Stimulated activated CD8-positive, alpha-beta memory T cell treated with anti-CD3 and anti-CD28 coated beads, Interleukin-4, amount 100 ng/mL, for 4 hours (primary cell): Measurements from ENCODE around the gene BCL11A.
"Not testable (repeated sequence)": the region's sequence is repeated elsewhere in the genome, so short reads cannot be mapped to it uniquely, and the experiment has no call there.

Experiments used
- DNase-seq, 2 donors: peaks; one replicate each; pipeline ENCODE4 v3.0.0-alpha.2; 2020; ENCODE audit warnings: low read depth in 2 of 2, low spot score in 1 of 2

BCL11A gene

GRCh38 chr2:60438653-60439052, 114.8 kb downstream of the BCL11A start:
- no peak for DNase-seq

DNA sequence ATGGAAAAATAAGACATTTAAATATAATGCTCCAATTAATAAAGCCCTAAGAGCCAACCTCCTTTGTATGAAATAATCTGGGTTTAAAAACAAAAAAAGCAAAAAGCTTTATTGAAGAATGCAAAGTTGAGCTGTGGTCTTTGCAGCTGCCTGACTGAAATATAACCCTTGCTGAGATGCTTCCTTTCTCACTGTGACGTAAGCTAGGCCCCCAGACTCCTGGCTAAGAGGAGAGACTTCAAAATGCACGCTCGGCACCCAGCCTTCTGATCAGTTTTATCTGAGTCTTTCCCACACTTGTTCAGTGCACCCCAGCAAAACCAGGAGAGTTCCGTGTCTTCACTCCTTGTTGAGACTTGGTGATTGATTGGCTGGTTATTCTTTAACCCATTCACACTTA, 115.3 kb downstream of the BCL11A start:
- no peak for DNase-seq

DNA sequence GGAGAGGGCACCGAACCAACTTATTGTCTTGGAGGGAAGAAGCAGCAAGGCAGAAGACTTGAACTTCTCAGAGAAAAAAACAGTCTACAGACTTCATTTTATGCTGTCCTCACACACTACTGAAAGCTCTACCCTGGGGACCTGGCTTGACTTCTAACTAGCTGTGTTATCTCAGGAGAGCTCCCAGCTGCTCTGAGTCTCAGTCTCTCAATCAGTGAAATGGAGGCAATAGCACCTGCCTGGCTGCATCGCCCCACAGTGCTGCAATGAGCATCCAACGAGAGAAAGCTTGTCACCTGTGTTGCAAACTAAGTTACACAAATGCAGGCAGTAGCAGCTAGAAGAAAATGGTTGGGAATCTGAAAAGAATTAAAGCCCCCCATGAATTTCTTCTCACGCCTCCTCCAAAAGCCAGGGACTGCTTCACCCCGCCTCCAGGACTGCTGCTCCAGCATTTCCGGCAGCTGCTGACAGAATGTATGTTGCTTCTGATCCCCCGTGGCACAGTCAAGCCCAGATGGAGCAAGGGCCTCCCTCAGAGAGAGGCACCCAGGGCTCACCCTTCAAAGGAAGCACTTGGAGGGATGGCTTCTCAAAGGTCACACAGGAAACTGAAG, 116.3 kb downstream of the BCL11A start:
- no peak for DNase-seq

DNA sequence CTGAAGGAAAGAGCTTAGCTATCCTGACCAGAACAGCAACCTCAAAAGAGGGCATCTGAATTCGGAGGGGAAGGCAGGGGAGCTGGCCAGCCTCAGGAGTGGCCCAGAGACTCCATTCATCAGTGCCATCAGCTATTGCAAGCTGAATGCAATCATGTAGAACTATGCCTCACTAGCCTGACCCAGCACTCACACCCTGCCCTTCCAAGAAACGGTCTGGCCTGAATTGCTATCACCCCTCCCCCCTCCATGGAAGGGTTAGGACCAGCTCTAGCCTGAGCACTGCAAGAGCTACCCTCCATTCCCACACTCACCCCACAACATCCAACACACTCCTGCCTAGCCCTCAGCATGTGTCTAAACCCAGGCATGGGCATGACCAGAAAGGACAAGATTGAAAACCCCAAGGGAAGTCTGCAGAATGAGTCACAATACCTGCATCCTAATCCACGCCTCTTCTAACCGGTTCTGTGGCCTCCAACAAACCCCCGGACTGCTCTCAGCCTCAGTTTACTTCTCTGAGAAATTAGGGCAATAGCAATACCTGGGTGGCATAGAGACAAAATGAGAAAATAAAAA, 120.3 kb downstream of the BCL11A start:
- DNase-seq, result no peak

GRCh38 chr2:60432035-60432601, 121.3 kb downstream of the BCL11A start:
- no peak for DNase-seq

DNA sequence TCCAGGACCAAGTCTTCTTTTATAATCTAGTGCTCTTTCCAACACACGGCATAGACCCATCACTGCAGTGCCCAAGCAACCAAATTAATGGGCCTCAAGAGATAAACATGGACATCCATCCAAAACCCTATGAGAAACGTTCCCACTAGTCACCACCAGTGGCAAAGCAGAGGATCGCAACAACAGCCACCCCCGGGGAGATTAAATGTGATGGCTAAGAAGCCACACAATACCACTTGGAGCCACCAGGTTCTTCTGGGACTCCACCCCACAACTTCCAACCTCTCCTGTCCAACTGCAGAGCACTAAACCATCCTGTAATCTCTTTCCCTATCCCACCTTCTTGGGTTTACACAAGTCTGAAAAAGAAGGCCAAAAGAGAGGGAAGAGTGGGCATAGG, 123.8 kb downstream of the BCL11A start:
- DNase-seq, result no peak

GRCh38 chr2:60426880-60427279, 126.6 kb downstream of the BCL11A start:
- no peak for DNase-seq

GRCh38 chr2:60426341-60426740, 127.1 kb downstream of the BCL11A start:
- DNase-seq, result no peak

DNA sequence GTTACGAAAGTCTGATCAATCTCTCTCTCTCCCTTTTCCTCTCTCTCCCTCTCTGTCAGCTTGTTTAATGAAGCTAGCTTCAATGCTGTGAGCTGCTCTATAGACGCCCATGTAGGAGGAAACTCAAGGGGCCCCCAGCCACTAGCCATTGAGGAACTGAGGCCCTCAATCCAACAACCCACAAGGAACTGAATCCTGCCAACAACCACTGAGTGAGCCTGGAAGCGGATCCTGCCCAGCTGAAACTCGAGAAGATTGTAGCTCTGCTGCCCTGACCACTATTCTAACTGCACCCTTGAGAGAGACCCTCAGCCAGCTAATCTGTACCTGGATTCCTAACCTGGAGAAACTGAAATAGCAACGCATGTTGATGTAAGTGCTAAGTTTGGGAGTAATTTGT, 129.2 kb downstream of the BCL11A start:
- DNase-seq, result no peak

DNA sequence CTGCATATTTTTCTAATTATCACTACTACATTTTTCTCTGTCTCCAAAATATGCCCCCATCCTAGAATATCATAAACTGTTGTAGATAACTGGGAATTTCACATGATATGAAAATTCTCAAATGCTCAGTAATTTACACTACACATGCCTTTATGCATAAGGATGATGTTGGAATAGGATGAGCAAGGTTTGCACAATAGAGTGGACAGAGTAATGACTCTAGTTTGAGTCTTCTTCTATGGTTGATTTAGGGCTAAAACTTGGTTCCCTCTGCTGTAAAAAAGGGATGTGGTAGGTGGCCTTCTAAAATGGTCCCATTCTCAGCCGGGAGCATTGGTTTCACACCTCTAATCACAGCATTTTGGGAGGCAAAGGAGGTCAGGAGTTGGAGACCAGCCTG, 129.9 kb downstream of the BCL11A start:
- no peak for DNase-seq

DNA sequence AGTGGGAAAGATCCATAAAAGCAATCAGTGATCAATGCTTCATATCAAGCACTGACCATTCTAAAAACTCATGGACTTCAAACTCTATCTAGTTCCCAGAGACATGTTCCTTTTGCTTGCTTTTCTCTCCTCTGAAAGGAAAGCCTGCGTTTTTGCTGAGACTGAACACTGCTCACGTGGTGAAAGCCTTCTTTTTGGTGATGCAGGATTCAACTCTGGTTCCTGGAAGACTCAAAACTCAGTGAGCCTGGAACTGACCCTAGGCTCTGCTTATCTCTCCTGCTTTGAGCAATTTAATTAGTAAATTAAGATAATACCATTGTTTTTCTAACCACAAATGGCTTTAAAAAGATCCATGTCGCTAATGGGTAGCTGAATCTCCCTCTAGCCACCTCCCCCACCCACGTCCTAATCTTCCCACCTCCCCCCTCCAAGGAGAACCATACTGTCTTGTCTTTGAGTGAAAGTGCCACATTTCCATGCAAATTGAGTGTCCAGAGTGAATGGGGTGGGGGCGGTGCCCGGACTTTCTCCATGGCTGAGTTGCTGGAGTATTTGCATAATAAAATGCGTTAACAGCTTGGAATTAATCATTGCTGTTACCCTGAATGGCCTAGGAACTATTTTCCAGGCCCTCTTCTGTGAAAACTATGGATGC, 130.5 kb downstream of the BCL11A start:
- no peak for DNase-seq

GRCh38 chr2:60417210-60417609, 136.2 kb downstream of the BCL11A start:
- not testable (repeated sequence) for DNase-seq

DNA sequence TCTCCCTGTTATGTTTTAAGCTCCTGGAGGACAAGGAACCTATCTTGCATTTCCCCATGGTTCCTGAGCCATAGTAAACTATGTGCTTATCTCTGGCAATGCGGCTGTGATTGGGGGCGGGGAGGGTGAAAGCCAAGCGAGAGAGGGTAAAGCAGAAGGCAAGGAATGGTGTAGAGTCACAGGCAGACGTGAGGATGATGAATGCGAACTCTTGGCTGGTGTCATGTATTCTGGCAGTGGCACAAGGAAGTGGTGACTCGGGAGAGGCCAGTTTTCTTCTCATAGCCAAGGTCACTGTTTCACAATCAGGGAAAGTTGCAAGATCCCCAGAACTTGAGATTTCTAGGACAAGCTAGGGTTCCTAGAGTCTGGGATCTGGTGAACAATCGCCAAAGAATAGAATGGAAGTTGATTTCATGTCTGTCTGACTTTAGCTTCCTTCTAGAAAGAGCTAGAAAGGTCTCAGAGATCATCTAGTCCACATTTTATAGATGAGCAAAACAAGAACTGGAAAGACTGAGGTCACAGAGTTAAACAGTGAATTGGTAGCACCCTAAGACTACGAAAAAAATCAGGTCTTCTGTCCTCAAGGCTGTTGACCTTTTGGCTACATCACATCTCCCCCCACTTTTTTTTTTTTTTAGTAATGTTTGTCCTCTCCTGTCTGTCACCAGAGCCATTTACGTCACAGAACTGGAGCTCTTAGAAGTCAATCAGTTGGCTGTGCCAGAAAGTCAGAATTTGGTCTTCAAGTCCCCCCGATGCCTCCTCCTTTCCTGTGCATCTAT, 137.0 kb downstream of the BCL11A start:
- no peak for DNase-seq

GRCh38 chr2:60415814-60416213, 137.6 kb downstream of the BCL11A start:
- DNase-seq, result no peak

DNA sequence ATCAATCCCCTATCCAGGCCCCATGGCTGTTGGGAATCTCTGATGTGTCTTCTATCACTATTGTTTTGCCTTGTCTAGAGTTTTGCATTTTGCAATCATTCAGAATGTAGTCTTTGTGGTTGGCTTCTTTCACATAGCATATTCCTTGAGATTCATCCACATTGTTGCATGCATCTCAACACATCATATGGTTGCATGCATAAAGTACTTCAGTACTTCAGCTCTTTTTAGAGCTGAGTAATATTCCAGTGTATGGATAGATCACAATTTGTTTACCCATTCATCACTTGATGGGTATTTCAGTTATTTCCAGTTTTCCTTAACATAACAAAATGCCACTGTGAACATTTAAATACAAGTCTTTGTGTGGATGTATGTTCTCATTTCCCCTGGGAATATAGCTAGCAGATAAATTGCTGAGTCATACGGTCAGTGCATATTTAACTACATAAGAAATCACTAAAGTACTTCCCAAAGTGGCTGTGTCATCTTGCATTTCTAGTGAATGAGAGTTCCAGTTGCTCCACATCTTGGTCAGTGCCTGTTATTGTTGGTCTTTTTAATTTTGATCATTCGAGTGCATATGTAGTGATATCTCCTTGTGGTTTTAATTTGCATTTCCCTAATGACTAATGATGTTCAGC, 138.8 kb downstream of the BCL11A start:
- DNase-seq, result no peak

DNA sequence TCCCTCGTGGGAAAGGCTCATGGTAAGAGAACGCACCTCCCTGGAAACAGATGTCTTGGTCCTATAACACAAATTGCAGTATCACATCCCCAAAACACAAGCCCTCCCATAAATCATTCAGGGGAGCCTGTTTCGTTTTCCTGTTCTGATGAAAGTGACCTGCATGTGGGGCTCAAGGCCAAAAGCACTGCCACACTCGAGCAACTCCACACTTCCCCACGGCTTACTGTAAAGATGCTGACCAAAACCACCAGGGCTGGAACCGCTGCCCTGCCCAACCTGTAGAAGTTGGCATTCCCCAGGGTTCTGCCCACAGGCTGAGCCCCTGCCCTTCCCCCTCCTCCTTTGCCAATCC, 139.7 kb downstream of the BCL11A start:
- no peak for DNase-seq

DNA sequence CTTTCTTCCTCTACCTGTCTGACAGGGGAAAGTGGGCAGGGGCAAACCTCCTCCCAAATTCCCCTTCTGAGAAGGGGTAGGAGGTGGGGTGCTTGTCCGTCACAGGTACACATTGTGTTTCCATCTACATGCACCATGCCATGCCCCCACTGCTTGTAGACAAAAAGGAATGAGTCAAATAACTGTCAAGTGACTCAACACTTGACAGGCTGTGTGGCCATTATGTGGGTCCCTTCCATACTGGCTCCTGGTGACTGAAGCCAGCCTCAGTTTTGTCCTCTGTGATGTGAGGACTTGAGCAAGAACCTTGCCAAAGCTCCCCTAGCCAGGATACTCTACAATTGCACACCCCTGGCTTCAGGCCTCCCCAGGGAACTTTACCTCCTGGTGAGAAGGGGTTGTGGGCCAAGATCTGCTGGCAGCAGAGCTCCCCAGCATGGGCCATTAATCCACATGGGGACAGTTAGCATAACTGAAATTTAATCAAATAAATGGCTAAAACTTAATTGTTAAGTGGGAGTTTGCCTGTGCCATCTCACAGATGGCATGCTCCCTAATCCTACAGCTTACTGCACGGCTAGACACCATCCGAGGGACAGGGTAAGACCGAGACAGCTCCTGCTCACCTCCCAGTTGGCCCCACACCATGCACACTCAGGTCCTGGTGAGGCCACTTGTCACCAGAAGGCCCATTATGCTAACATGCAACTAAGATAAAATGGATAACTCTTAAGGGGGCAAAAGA, 140.2 kb downstream of the BCL11A start:
- no peak for DNase-seq

- no peak for DNase-seq
These were observed 140.8 kb downstream of the BCL11A start for GRCh38 chr2:60412620-60413019.

GRCh38 chr2:60412027-60412426, 141.4 kb downstream of the BCL11A start:
- no peak for DNase-seq

DNA sequence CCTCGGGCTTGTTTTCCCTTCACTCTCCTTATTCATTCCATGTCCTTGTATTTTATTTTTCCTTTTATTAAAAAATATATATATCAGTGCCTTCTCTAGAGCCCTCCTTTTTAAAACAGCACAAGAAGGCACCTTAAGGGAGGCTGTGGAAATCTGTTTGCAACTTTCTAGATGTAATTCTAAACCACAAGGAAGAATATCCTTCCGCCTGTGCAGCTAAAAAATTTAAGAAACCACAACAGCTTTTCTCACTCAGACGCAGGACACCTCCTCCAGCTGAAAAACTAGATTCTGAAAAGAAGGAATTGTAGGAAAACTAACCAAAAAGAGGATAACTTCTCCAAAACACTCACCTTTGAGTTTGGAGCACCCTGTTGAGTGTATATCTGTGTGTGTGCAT, 142.2 kb downstream of the BCL11A start:
- DNase-seq, result no peak
